Germinal center (tissue), 1 donor: ENCODE data around the gene COPS3.
A peak's percentile ranks its signal among the peaks of the same experiment; 100 is the strongest.

Experiments
- DNase-seq: peaks from one replicate; pipeline ENCODE4 v3.0.0; 2012; ENCODE audit warnings: mixed read lengths, low spot score

COPS3 gene

DNA sequence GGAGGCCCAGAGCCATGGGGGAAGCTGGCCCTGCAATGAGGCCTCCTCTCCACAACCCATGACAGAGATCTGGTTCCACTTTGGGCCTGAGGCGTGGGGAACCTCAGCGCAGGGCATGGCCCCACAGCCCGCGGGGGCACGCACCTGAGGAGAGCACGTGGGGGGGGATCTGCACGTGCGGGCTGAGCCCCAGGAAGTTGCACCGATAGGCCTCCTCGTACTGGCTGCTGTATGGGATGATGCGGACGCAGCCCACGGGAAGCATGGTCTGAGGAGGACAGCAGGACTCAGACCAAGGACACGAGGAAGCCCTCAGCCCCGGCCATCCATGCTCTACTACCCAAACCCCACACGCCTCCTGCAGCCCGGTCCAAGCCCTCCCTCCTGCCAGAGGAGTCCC lies 64.8 kb downstream of the COPS3 start:
- no peak for DNase-seq

DNA sequence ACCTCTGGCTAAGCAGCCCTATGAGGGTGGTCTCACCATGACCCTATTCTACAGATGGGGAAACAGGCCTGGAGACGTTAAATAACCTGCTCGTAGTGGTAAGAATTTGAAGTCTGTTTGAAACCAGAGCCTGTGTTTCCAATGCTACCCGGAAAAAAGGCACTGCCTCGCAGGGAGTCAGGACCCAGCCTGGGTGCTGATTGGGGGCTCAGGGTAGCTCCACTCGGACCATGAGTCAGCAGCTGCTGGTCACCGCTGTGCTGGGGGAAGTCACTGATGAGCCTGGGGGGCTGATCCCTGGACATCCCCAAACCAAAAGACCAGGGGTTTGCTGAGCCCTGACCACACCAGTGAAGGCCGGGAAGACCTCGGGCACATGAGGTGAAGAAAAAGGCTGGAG lies 65.5 kb downstream of the COPS3 start:
- no peak for DNase-seq

DNA sequence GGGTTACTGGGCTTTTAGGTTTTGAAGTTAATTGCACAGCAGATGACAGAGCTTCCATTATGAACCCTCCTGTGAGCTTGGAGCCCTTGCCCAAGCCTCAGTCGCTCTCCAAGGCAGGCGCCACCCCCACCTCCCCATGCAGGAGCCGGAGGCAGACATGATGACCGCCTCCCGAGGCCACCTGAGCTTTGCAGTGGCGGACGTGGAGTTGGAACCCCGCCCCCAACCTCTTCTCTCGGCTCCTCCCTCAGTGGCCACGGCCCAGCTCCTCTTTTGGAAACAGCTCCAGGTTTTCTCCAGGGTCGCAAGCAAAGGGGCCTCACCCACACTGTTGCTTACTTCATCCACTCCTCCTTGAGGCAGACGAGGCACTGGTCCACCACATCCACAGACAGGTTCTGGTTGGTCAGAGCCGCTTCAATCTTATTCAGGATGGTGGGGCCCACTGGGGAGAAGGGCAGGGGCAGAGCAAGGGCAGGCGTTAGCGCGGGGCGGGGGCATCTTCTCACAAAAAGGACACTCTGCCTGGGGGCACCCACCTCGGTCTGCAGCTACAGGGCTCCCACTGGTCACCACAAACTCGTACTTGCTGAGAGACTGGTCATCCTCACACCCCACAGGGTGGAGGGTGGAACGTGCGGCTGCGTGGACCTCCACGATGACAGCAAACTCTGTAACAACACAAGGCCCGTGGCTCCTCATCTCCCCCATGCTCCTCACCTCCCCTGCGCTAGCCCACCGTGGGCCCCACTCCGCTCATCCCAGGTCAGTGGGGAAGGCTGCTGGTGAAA lies 66.2 kb downstream of the COPS3 start:
- no peak for DNase-seq

DNA sequence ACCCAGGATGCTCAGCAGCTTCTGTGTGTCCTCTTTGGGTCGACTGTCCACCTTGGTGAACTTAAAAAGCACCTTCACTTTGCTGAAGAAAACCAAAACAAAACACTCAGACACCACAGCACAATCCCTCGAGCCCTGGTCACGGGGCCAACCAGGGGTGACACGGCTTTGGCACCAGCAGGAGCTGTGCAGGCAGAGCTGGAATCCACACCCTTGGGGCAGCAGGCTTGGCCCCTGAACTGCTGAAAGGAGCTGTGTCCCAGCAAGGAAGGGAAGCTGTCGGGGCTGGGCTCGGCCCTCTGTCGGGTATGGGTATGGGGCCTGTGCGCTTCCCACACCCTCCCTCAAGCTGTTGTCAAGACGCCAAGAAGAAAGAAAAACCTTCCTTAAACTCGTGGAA lies 67.3 kb downstream of the COPS3 start:
- DNase-seq = no peak

DNA sequence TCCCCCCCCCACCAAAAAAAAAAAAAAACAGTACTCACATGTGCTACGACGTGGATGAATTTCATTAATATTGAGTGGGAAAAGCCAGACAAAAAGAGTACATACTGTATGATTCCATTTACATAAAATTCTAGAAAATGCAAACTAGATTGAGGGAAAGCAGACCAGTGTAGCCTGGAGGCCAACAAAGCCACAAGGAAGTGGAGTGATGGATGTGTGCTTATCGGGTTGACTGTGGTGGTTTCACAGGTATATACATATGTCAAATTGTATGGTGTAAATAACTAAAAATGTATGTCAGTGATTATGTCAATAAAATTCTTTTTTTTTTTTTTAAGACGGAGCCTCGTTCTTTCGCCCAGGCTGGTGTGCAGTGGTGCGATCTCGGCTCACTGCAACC lies 73.0 kb downstream of the COPS3 start:
- no peak for DNase-seq

DNA sequence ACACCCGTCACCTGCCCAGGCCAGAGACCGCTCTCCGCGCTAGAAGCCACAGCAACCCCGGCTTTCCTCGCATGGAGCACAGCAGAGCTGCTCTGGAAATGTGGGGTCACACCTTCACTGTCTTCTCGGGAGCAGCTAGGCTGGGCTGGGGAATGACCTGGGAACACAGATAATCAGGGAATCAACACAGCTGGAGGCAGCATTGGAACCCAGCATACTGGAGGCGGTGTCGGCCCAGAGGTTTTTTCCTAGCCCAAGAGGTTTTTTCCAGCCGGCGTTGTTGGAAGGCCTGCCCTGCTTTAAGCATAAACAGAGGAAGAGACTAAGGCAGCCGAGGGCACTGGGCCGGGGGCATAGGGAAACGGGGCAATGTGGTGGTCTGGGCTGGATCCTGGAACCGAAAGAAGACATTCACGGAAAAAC lies 74.1 kb downstream of the COPS3 start:
- no peak for DNase-seq

DNA sequence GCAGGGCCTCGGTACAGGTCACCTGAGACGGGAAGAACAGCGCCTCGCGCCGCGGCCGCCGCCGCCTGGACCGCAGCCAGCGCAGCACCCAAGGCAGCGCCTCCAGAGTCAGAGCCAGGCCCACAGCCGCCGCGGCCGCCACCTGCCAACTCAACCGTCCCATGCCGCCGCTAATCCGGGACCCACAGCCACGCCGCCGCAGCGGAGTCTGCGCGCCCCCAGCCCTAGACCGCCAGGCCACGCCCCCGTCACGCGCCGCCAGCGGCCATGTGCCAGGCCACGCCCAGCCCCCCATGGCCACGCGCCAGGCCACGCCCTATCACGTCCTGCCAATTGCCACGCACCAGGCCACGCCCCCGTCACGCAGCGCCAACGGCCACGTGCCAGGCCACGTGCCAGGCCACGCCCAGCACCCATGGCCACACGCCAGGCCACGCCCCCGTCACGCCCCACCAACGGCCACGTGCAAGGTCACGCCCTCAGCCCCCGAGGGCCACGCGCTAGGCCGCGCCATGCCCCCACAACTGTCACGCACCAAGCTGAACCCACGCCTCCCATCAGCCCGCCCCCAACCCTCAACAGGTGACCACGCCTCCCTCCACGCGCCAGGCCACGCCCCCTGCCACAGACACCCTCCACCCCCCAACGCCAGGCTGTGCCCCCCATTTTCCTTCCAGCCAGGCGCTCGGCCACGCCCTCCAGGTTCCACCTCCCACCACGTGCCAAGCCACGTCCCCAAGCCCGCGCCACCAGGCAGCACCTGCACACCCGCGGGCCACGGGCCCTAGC lies 74.7 kb downstream of the COPS3 start, which contains the start of gene PLD6:
TSS of gene PLD6 (minus strand) at position 210 of the 789 bp plus-strand sequence. CDS start at position 163, 47 bp downstream.
- peak; percentile 89 for DNase-seq

DNA sequence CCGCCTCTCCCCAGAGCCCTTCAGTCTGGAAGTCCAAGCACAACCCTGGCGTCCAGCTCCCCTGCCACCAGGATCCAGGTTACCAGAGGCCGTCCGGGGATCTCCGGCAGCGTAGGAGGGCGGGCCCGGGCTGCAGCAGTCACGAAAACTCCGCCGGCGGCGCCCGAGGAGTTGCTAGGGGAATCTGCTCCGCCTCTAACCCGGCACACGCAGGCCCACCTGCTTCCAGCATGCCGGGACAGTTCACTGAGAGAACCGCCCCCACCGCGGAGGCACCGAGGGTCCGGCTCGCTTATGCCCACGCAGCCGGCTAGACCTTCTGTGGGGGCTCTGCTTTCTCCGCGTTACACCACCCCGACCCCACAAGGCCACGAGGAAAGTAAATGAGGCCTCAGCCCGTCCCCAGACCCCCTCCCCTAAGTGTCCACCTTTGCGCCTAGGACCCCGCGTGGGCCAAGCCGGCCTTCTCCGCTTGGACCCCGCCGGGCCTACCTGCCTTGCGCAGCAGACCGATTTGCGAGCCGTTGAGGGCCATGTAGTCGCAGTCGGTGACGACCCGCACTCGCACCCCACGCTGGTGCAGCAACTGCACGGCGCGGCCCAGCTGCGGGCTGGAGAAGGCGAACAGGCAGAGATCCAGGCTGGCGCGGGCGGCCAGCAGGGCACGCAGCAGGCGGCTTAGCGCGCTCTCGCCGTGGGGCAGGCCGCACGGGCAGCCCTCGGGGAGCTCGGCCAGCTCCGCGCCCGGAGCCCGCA lies 75.5 kb downstream of the COPS3 start:
- DNase-seq = peak; percentile 76

DNA sequence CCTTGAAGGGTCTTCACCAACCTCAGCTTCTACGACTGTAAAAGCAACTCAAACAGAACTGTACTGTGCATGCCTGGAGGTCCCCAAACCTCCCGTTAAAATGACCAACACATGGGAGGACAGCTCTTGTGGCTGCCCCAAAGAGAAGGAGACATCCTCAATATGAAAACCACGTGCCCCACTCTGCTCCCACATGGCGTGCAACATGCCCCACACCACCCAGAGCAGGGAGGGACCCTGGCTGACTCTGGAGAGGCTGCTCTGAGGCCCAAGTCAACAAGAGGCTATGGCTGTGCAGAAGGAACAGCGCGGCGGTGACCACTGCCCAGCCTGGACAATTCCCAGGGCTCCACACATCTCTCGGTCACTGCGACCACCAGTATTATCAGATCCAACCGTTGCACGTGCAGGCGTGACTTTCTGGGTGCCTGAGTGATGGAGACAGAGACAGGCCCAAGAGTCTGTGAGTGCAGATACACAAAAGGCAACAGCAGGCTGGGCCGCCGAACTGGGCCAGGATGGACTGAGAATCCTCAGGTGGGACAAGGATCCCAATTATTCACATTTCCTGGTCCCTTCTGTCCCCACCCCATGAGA lies 76.3 kb downstream of the COPS3 start:
- no peak for DNase-seq

DNA sequence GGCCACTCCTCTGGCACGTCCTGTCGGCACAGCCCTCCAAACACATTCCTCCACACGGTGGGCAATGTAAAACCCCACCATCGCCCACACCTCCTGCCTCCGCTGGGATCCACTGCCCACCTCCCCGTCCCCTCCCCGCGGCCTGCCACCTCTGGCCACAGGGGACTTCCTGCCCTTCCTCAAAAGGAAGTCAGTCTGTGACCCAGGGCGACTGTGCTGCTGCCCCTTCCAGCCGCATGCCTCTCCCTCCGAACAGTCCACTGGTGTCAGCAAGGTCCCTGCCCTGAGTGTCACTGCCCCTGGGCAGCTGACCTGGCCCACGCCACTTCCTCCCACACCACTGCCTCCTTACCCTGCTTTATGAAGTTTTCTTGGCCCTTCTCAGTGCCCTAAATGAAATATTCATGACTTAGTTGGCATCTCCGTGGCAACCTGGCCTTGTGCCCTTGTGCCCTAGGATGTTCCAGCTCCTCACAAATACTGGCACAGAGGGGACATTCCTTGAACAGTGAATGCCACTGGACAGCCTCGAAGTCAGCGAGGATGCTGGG lies 76.9 kb downstream of the COPS3 start:
- no peak for DNase-seq

DNA sequence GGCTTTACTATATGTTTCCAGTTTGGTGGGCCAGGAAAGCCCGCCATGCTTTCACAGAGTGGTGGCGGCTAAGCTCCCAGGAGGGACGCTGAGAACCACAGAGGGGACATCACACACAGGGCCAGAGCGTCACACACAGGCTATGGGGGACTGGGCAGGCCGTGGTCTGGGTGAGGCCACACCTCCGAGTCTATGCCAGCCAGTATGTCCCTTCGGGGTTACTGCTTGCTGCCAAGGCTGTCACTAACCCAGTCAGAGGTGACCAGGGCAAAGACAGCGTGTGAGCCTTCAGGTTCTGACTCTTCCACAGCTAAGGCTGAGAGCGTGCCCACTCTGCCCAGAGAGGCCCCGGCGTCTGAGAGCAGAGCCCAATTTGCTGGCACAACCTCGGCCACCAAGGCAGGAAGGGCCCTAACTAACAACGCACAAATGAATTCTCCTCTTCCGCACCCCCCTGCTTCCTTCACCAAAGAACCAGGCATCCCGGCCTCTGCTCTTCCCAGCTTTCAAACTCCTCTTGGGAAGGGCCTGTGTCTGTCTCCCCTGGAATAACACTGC lies 77.8 kb downstream of the COPS3 start:
- no peak for DNase-seq

DNA sequence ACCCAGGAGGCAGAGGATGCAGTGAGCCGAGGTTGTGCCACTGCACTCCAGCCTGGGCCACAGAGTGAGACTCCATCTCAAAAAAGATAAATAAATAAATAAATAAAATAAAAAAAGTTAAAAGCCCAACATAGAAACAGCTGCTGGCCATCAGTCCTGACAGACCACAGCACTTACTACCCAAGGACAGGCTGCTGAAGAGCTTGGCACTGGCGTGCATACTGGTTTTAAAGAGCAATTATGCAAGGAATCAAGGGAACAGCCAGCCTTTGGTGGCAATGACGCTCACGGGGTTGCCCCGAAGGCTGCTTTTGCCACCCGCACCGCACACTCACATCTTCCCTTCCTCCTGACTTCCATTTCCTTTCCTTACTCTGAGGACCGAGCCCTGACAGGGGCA lies 79.1 kb downstream of the COPS3 start:
- DNase-seq = no peak

DNA sequence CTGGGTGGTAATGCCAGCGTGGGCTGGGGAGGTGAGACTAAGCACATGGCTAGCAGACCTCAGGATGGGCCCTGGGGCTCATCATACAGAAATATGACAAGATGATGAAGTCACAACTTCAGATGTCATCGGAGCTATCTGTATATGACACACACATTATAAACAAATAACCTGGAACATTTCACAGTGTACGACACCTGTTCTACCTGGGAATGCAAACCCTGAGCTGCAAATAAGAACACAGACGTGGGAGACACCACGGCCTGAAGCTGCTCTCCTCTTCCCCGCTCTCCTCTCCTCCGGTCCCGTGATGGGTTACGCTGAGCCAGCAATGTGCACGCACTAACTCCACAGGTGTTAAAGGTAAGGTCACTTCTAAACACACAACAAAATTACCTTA lies 79.8 kb downstream of the COPS3 start:
- DNase-seq = no peak

DNA sequence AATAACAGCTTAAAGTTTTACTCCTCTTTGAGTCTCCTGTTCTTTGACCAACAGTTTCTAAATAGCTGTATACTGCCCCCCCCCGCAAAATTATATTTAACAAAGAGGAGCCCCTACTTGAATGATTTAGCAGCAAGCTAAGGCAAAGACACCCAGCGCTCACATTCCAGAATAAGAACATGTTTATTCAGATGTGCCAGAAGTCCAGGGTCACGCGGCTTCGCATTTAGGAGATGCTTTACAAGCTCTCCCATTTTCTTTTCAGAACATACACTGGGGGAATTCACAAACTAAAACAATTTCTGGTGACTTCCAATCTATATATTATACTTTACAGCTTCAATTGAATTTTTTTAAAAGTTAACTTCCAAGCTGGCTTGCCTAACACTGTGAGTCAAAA lies 80.2 kb downstream of the COPS3 start:
- DNase-seq = no peak

DNA sequence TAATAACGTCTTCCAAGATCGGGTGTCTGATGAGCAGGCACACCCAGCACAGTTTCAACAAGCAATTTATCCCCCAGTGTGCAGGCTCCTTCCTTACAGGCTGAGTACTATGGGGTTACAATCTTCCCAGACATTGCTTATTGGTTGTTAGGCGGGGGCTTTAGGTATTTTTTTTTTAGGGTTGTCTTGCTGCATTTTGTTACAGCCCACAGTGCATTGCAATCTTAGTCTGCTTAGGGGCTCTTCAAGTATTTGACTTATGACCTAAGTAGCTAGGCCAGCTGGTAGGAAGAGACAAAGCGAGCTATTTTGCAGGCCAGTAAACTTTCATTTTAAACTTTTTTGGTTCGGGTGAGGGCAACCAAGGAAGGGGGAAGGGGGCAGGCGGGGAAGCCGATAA lies 80.7 kb downstream of the COPS3 start:
- DNase-seq = no peak

DNA sequence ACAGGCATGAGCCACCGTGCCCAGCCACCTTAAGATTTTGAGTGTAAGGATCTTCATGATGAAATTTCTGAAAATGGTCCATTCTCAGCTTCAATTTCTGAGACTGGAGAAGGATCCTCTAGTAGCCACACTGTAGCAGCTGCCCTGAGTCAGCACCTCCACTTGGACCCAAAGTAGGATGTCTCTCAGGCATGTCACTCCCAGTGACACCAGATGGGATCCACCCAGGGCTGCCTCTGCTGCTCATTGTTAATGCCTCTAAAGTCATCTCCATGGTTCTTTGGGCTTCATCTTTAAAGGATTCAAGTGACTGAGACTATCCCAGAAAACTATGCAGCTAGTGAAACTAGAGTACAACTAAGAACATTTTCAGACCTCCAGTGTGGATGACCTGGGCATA lies 82.8 kb downstream of the COPS3 start:
- no peak for DNase-seq

DNA sequence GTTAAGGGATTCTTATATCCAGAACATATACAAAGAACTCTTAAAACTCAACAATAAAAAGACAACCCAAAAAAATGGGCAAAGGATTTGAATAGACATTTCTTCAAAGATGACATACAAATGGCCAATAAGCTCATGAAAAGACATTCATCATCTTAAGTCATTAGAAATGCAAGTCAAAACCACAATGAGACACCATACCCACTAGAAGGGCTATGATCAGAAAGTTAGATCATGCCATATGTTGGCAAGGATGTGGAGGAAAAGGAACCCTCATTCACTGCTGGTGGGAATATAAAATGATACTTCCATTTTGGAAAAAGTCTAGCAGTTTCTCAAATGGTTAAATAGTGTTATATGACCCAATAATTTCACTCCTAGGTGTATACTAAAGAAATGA lies 84.3 kb downstream of the COPS3 start:
- DNase-seq = no peak
